GM19452 (cell line): ENCODE results near the gene SFMBT2.
"Not testable (repeated sequence)": the region's sequence is repeated elsewhere in the genome, so short reads cannot be mapped to it uniquely, and the experiment has no call there.

Experiments
- ATAC-seq: cut with Tn5 transposase; IDR thresholded peaks from one replicate; pipeline ENCODE4 v1.9.1; 2021; ENCODE audit not compliant: unreplicated experiment

SFMBT2 gene

GRCh38 chr10:7302392-7302906 lies 108.4 kb downstream of the SFMBT2 start:
- no peak for ATAC-seq

- no peak for ATAC-seq
Measured at GRCh38 chr10:7301006-7301778, 109.6 kb downstream of the SFMBT2 start.

- no peak for ATAC-seq
Measured at GRCh38 chr10:7300384-7300971, 110.4 kb downstream of the SFMBT2 start.

- ATAC-seq, result not testable (repeated sequence)
Measured at GRCh38 chr10:7299601-7300325, 111.1 kb downstream of the SFMBT2 start.

- ATAC-seq, result no peak
Measured at GRCh38 chr10:7298495-7298894, 112.3 kb downstream of the SFMBT2 start.

GRCh38 chr10:7297094-7297493 lies 113.7 kb downstream of the SFMBT2 start:
- no peak for ATAC-seq

- no peak for ATAC-seq
Measured at GRCh38 chr10:7296648-7297047, 114.2 kb downstream of the SFMBT2 start.

- ATAC-seq, result no peak
Measured at GRCh38 chr10:7296076-7296475, 114.8 kb downstream of the SFMBT2 start.

GRCh38 chr10:7293378-7293920 lies 117.4 kb downstream of the SFMBT2 start:
- no peak for ATAC-seq

GRCh38 chr10:7291487-7292270 lies 119.2 kb downstream of the SFMBT2 start:
- no peak for ATAC-seq

GRCh38 chr10:7288060-7288690 lies 122.7 kb downstream of the SFMBT2 start:
- no peak for ATAC-seq

- ATAC-seq, result no peak
Measured at GRCh38 chr10:7287377-7287776, 123.5 kb downstream of the SFMBT2 start.

- no peak for ATAC-seq
Measured at GRCh38 chr10:7285522-7286322, 125.1 kb downstream of the SFMBT2 start.

- ATAC-seq, result no peak
Measured at GRCh38 chr10:7283246-7283645, 127.6 kb downstream of the SFMBT2 start.

- no peak for ATAC-seq
Measured at GRCh38 chr10:7282457-7282856, 128.4 kb downstream of the SFMBT2 start.

GRCh38 chr10:7281429-7281828 lies 129.4 kb downstream of the SFMBT2 start:
- ATAC-seq, result no peak

GRCh38 chr10:7279303-7279702 lies 131.5 kb downstream of the SFMBT2 start:
- ATAC-seq, result no peak

GRCh38 chr10:7277867-7278266 lies 133.0 kb downstream of the SFMBT2 start:
- ATAC-seq, result no peak

- ATAC-seq, result no peak
Measured at GRCh38 chr10:7277432-7277831, 133.4 kb downstream of the SFMBT2 start.
